K562 (cell line): ENCODE results near the gene SNX12. TPM values are rescaled to one million over a fixed set of nuclear protein-coding genes. Genes with fewer than 3 reads are reported as not detected.

ENCODE experiments used
- CSDE1 ChIP-seq, 2 experiments: fragments of 450-650 bp; IDR thresholded peaks; 2 replicates each; pipeline ENCODE4 v1.6.1; 2016; ENCODE audit warnings: mild to moderate bottlenecking in 1 of 2
- HNRNPK ChIP-seq: fragments of 200-400 bp; formaldehyde crosslinking; IDR thresholded peaks from one replicate; pipeline ENCODE4 v1.6.1; 2018; ENCODE audit warnings: mild to moderate bottlenecking, low read depth, low read length; ENCODE audit not compliant: poor library complexity, severe bottlenecking
- HSF4 ChIP-seq: fragments of 250-450 bp; sonication (Bioruptor Pico); IDR thresholded peaks from 2 replicates; pipeline ENCODE4 v2.1.2; 2022; ENCODE audit warnings: mild to moderate bottlenecking, moderate library complexity, borderline replicate concordance
- NELFE ChIP-seq: IDR thresholded peaks from 2 replicates; pipeline ENCODE4 v1.6.1; 2011; ENCODE audit warnings: mild to moderate bottlenecking; ENCODE audit not compliant: insufficient read depth, insufficient read length
- NFIC ChIP-seq: fragments of 450-650 bp; IDR thresholded peaks from 2 replicates; pipeline ENCODE4 v1.6.1; 2017; ENCODE audit warnings: mild to moderate bottlenecking, inconsistent platforms
- TSHZ1 ChIP-seq: fragments of 250-450 bp; sonication (Bioruptor Pico); IDR thresholded peaks from 2 replicates; pipeline ENCODE4 v1.4.0; 2020; ENCODE audit warnings: mild to moderate bottlenecking, moderate library complexity
- XRCC3 ChIP-seq: fragments of 450-650 bp; IDR thresholded peaks from 2 replicates; pipeline ENCODE4 v1.6.1; 2017; ENCODE audit warnings: mild to moderate bottlenecking, moderate library complexity
- ZBTB33 ChIP-seq: sonication (generic); formaldehyde crosslinking; IDR thresholded peaks from 2 replicates; pipeline ENCODE4 v1.8.1; 2023; ENCODE audit warnings: mild to moderate bottlenecking, missing genetic modification reagents
- ZNF23 ChIP-seq: fragments of 250-450 bp; sonication (Bioruptor Pico); IDR thresholded peaks from 2 replicates; pipeline ENCODE4 v1.4.0; 2020; ENCODE audit warnings: mild to moderate bottlenecking
- ZNF263 ChIP-seq: sonication (generic); formaldehyde crosslinking; IDR thresholded peaks from 2 replicates; pipeline ENCODE4 v1.8.0; 2022; ENCODE audit warnings: mild to moderate bottlenecking, missing genetic modification reagents, borderline replicate concordance
- polyA plus RNA-seq, 8 experiments: library from polyadenylated mRNA; depleted of rRNA in 4 of 8; stranded (reverse) in 5 of 8; unstranded in 3 of 8; fragments of >200 nt; fragmentation: Nextera tagmentation in 2 of 8; fragmentation: Illumina TruSeq in 1 of 8; extraction: Ambion mirVana in 2 of 8; extraction: Trizol in 1 of 8; gene quantifications; 2 replicates each; pipeline versions ENCODE4 v1.2.1 to v1.2.3, GENCODE V29; 2011 to 2014; ENCODE audit warnings: inconsistent platforms in 1 of 8, missing spikeins in 1 of 8
- total RNA-seq, 7 experiments: library from RNA; depleted of rRNA in 6 of 7; stranded (reverse); fragments of >200 nt in 6 of 7; fragmentation: Illumina TruSeq in 2 of 7; extraction: Trizol in 2 of 7; gene quantifications; 2 replicates each; pipeline versions ENCODE4 v1.2.1 to v1.2.3, GENCODE V29; 2011 to 2021; ENCODE audit warnings: low replicate concordance in 1 of 7
- TF ChIP-seq, protein P1 (sequence below): fragments of 450-650 bp; IDR thresholded peaks from 2 replicates; pipeline ENCODE4 v1.6.1; 2016; ENCODE audit warnings: antibody characterized with exemption

Gene SNX12
- total and polyA plus RNA-seq, 9 of the 15 experiments (the other 6 are each of a cell fraction or from before 2014, with no cell fraction given) = 12.7 to 50.3 (median 37.1) TPM

GRCh38 chrX:71068044-71068918 is at the start of gene SNX12 (continued):
- peak; percentile 91 for TF ChIP-seq ZNF263
- no peak for TF ChIP-seq TSHZ1 (CRISPR knock-in tag)
- TF ChIP-seq HNRNPK = peak; percentile 72
- TF ChIP-seq NFIC = peak; percentile 29
- no peak for TF ChIP-seq NELFE
- no peak for TF ChIP-seq XRCC3
- TF ChIP-seq HSF4 (CRISPR knock-in tag) = 0 out of 2 replicates have a peak, but pooled peaks have one; percentile 21
- TF ChIP-seq ZNF23 (CRISPR knock-in tag) = no peak
- TF ChIP-seq ZBTB33 (CRISPR knock-in tag) = peak; percentile 82; the same call in 1 of the 2 replicates
- TF ChIP-seq, protein P1, sequence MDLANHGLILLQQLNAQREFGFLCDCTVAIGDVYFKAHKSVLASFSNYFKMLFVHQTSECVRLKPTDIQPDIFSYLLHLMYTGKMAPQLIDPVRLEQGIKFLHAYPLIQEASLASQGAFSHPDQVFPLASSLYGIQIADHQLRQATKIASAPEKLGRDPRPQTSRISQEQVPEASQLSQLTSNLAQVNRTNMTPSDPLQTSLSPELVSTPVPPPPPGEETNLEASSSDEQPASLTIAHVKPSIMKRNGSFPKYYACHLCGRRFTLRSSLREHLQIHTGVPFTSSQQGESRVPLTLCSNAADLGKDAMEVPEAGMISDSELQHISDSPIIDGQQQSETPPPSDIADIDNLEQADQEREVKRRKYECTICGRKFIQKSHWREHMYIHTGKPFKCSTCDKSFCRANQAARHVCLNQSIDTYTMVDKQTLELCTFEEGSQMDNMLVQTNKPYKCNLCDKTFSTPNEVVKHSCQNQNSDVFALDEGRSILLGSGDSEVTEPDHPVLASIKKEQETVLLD = peak; percentile 93
- no peak for TF ChIP-seq CSDE1 (IDR thresholded peaks at IDR 0.05)
